Suprapubic skin (tissue), 4 donors: ENCODE measurements around the gene DOK5. TPM values are rescaled to one million over a fixed set of nuclear protein-coding genes. Genes with fewer than 3 reads are reported as not detected.

ENCODE experiments used
- DNase-seq, 2 donors: peaks; one replicate each; pipeline ENCODE4 v3.0.0-alpha.2; 2019; ENCODE audit warnings: low spot score in 2 of 2
- H3K27ac ChIP-seq: fragments of 200-600 bp; sonication (generic); one replicate; pipeline ENCODE4 v1.5.1; 2019
- H3K27me3 ChIP-seq: fragments of 200-600 bp; sonication (generic); one replicate; pipeline ENCODE4 v1.5.1; 2019
- H3K36me3 ChIP-seq: fragments of 200-600 bp; sonication (generic); one replicate; pipeline ENCODE4 v1.5.1; 2019
- H3K4me1 ChIP-seq: fragments of 200-600 bp; sonication (generic); one replicate; pipeline ENCODE4 v1.5.1; 2019
- H3K4me3 ChIP-seq: fragments of 200-600 bp; sonication (generic); one replicate; pipeline ENCODE4 v1.5.1; 2019; ENCODE audit warnings: mild to moderate bottlenecking
- H3K9me3 ChIP-seq: fragments of 200-600 bp; sonication (generic); one replicate; pipeline ENCODE4 v1.5.1; 2019
- CTCF ChIP-seq, 2 donors: fragments of 200-600 bp in 1 of 2; fragments of 450-650 bp in 1 of 2; sonication (generic) in 1 of 2; IDR thresholded peaks; one replicate each; pipeline ENCODE4 v1.5.1; 2016 to 2019; ENCODE audit warnings: antibody characterized with exemption in 2 of 2, mild to moderate bottlenecking in 1 of 2, moderate library complexity in 1 of 2
- EP300 ChIP-seq: sonication (generic); formaldehyde crosslinking; IDR thresholded peaks from one replicate; pipeline ENCODE4 v1.6.1; 2017; ENCODE audit warnings: antibody characterized with exemption
- POLR2A ChIP-seq, 2 donors: fragments of 450-650 bp; IDR thresholded peaks; one replicate each; pipeline ENCODE4 v1.6.1; 2017; ENCODE audit warnings: antibody characterized with exemption in 2 of 2, mild to moderate bottlenecking in 2 of 2, moderate library complexity in 2 of 2
- POLR2AphosphoS5 ChIP-seq, 3 donors: sonication (generic); formaldehyde crosslinking; IDR thresholded peaks; one replicate each; pipeline ENCODE4 v1.6.1; 2017; ENCODE audit warnings: antibody characterized with exemption in 3 of 3
- WGBS: methylation state at CpG from one replicate; pipeline ENCODE4 v1.1.5; 2018; 5-methylcytosine and 5-hydroxymethylcytosine counted together
- total RNA-seq, 4 donors: library from RNA; depleted of rRNA; stranded (reverse); fragments of >200 nt; gene quantifications; one replicate each; pipeline ENCODE4 v1.1.0, GENCODE V29; 2016

DOK5 gene
- total RNA-seq, 4 donors from 2014 or later: 0.23 to 1.2 (median 0.89) TPM; not detected in 1

GRCh38 chr20:54565255-54565654 lies 89.9 kb downstream of the DOK5 start:
- Histone ChIP-seq H3K4me3 (no peak overlapping the region), H3K9me3 (no peaks in the 10 kb centered on the region), H3K4me1 (no peaks in the 10 kb centered on the region), H3K27ac (no peak overlapping the region), H3K36me3 (no peaks in the 10 kb centered on the region), H3K27me3 (no peaks in the 10 kb centered on the region)
- WGBS: 94% methylated on average over 1 of the region's 1 CpG
- TF ChIP-seq POLR2A (IDR thresholded peaks at IDR 0.05) (no peak), EP300 (no peak), CTCF (IDR thresholded peaks at IDR 0.05) (no peak), POLR2AphosphoS5 (IDR thresholded peaks at IDR 0.05) (no peak)
- DNase-seq: no peak

GRCh38 chr20:54566031-54566688 lies 90.8 kb downstream of the DOK5 start:
- Histone ChIP-seq H3K27ac (no peak overlapping the region), H3K4me3 (no peak overlapping the region), H3K4me1 (no peaks in the 10 kb centered on the region), H3K27me3 (no peaks in the 10 kb centered on the region), H3K36me3 (no peaks in the 10 kb centered on the region), H3K9me3 (no peaks in the 10 kb centered on the region)
- DNase-seq: no peak
- no peak for TF ChIP-seq POLR2A (IDR thresholded peaks at IDR 0.05)
- TF ChIP-seq CTCF (IDR thresholded peaks at IDR 0.05): no peak
- TF ChIP-seq POLR2AphosphoS5 (IDR thresholded peaks at IDR 0.05): no peak
- TF ChIP-seq EP300: no peak
- 65% methylated on average over 5 of the region's 5 CpGs for WGBS

- WGBS: 60% methylated on average over 2 of the region's 2 CpGs
- H3K27ac ChIP-seq: no peak overlapping the region
- TF ChIP-seq POLR2A (IDR thresholded peaks at IDR 0.05) (no peak), CTCF (IDR thresholded peaks at IDR 0.05) (no peak), EP300 (no peak), POLR2AphosphoS5 (IDR thresholded peaks at IDR 0.05) (no peak)
- no peaks in the 10 kb centered on the region for H3K36me3 ChIP-seq
- no peaks in the 10 kb centered on the region for H3K4me1 ChIP-seq
- H3K27me3 ChIP-seq: no peaks in the 10 kb centered on the region
- no peak overlapping the region for H3K4me3 ChIP-seq
- H3K9me3 ChIP-seq: no peaks in the 10 kb centered on the region
- no peak for DNase-seq
Observed at GRCh38 chr20:54570561-54570960, 95.2 kb downstream of the DOK5 start.

GRCh38 chr20:54572665-54573435 lies 97.5 kb downstream of the DOK5 start:
- Histone ChIP-seq H3K27me3 (no peaks in the 10 kb centered on the region), H3K9me3 (no peaks in the 10 kb centered on the region), H3K27ac (no peak overlapping the region), H3K36me3 (no peaks in the 10 kb centered on the region), H3K4me1 (no peaks in the 10 kb centered on the region), H3K4me3 (no peak overlapping the region)
- no peak for TF ChIP-seq CTCF (IDR thresholded peaks at IDR 0.05)
- TF ChIP-seq EP300: no peak
- TF ChIP-seq POLR2AphosphoS5 (IDR thresholded peaks at IDR 0.05): no peak
- TF ChIP-seq POLR2A (IDR thresholded peaks at IDR 0.05): no peak
- 96% methylated on average over 8 of the region's 8 CpGs for WGBS
- DNase-seq: no peak

GRCh38 chr20:54573838-54574237 lies 98.4 kb downstream of the DOK5 start:
- no peak overlapping the region for H3K27ac ChIP-seq
- no peaks in the 10 kb centered on the region for H3K36me3 ChIP-seq
- no peak for TF ChIP-seq POLR2AphosphoS5 (IDR thresholded peaks at IDR 0.05)
- TF ChIP-seq EP300: no peak
- TF ChIP-seq POLR2A (IDR thresholded peaks at IDR 0.05): no peak
- TF ChIP-seq CTCF (IDR thresholded peaks at IDR 0.05): no peak
- no peaks in the 10 kb centered on the region for H3K4me1 ChIP-seq
- no peaks in the 10 kb centered on the region for H3K27me3 ChIP-seq
- H3K9me3 ChIP-seq: no peaks in the 10 kb centered on the region
- whole genome bisulfite sequencing: 52% methylated on average over 6 of the region's 6 CpGs
- no peak for DNase-seq
- H3K4me3 ChIP-seq: no peak overlapping the region
